Mesothelial cell of epicardium (in vitro differentiated cells): Measurements from ENCODE around the gene SMPD3. TPM values are rescaled to one million over a fixed set of nuclear protein-coding genes. Genes with fewer than 3 reads are reported as not detected.

Experiments used
- DNase-seq, 2 experiments: peaks; one replicate each; pipeline ENCODE4 v3.0.0; 2021; ENCODE audit warnings: low spot score in 2 of 2; ENCODE audit not compliant: unreplicated experiment in 2 of 2
- H3K27ac Mint-ChIP-seq: 2 replicates; pipeline ENCODE4 v1.8.0; 2021; ENCODE audit warnings: mixed read lengths
- H3K27me3 Mint-ChIP-seq: 2 replicates; pipeline ENCODE4 v1.8.0; 2021; ENCODE audit warnings: low read depth, mixed read lengths
- H3K36me3 Mint-ChIP-seq: 2 replicates; pipeline ENCODE4 v1.8.0; 2021; ENCODE audit warnings: mixed read lengths
- H3K4me1 Mint-ChIP-seq: 2 replicates; pipeline ENCODE4 v1.8.0; 2021; ENCODE audit warnings: mixed read lengths
- H3K4me3 Mint-ChIP-seq: 2 replicates; pipeline ENCODE4 v1.8.0; 2021; ENCODE audit warnings: mild to moderate bottlenecking, moderate library complexity, mixed read lengths
- H3K9me3 Mint-ChIP-seq: 2 replicates; pipeline ENCODE4 v1.8.0; 2021; ENCODE audit warnings: mixed read lengths
- CTCF ChIP-seq: fragments of 200-600 bp; sonication (generic); IDR thresholded peaks from one replicate; pipeline ENCODE4 v1.5.0; 2021; ENCODE audit warnings: antibody characterized with exemption; ENCODE audit not compliant: unreplicated experiment
- total RNA-seq: library from RNA; stranded (reverse); gene quantifications from 3 replicates; pipeline ENCODE4 v1.2.1, GENCODE V29; 2021

Gene SMPD3
- total RNA-seq, 1 donor from 2014 or later, result 0.20 TPM

GRCh38 chr16:68478526-68479250, 30.4 kb upstream of the SMPD3 start:
- H3K36me3 Mint-ChIP-seq, result no peaks in the 10 kb centered on the region
- no peak for DNase-seq
- H3K4me1 Mint-ChIP-seq, result no peaks in the 10 kb centered on the region

GRCh38 chr16:68475071-68475470, 26.8 kb upstream of the SMPD3 start:
- H3K27me3 Mint-ChIP-seq, result peaks cover 15% of the 10 kb centered on the region
- peaks cover 9% of the 10 kb centered on the region for H3K9me3 Mint-ChIP-seq
- no peak overlapping the region for H3K4me3 Mint-ChIP-seq
- H3K36me3 Mint-ChIP-seq, result no peaks in the 10 kb centered on the region
- H3K4me1 Mint-ChIP-seq, result no peaks in the 10 kb centered on the region
- TF ChIP-seq CTCF, result no peak
- H3K27ac Mint-ChIP-seq, result no peak overlapping the region
- no peak for DNase-seq

More at GRCh38 chr16:68478526-68479250, 30.4 kb upstream of the SMPD3 start:
- no peak for TF ChIP-seq CTCF
- H3K9me3 Mint-ChIP-seq, result peaks cover 18% of the 10 kb centered on the region
- no peak overlapping the region for H3K4me3 Mint-ChIP-seq
- H3K27ac Mint-ChIP-seq, result no peak overlapping the region
- peaks cover 2% of the 10 kb centered on the region for H3K27me3 Mint-ChIP-seq

- Mint-ChIP-seq H3K27me3 (peaks cover 15% of the 10 kb centered on the region), H3K4me1 (no peaks in the 10 kb centered on the region), H3K36me3 (no peaks in the 10 kb centered on the region), H3K27ac (no peak overlapping the region), H3K4me3 (no peak overlapping the region), H3K9me3 (peaks cover 9% of the 10 kb centered on the region)
- no peak for DNase-seq
- no peak for TF ChIP-seq CTCF
These were observed 25.2 kb upstream of the SMPD3 start for GRCh38 chr16:68473358-68474070.

GRCh38 chr16:68472581-68472980, 24.3 kb upstream of the SMPD3 start:
- Mint-ChIP-seq H3K27me3 (peaks cover 15% of the 10 kb centered on the region), H3K27ac (no peak overlapping the region)
- TF ChIP-seq CTCF, result no peak

GRCh38 chr16:68470461-68471150, 22.3 kb upstream of the SMPD3 start:
- Mint-ChIP-seq H3K36me3 (no peaks in the 10 kb centered on the region), H3K4me1 (peaks cover 4% of the 10 kb centered on the region), H3K4me3 (no peak overlapping the region), H3K27ac (no peak overlapping the region), H3K9me3 (no peaks in the 10 kb centered on the region), H3K27me3 (peaks cover 19% of the 10 kb centered on the region)
- DNase-seq, result no peak
- no peak for TF ChIP-seq CTCF

More at GRCh38 chr16:68472581-68472980, 24.3 kb upstream of the SMPD3 start:
- H3K4me3 Mint-ChIP-seq, result no peak overlapping the region
- DNase-seq, result no peak
- peaks cover 4% of the 10 kb centered on the region for H3K9me3 Mint-ChIP-seq
- no peaks in the 10 kb centered on the region for H3K4me1 Mint-ChIP-seq
- no peaks in the 10 kb centered on the region for H3K36me3 Mint-ChIP-seq
